Neural cell (in vitro differentiated cells): ENCODE results near the gene CTU1. TPM values are rescaled to one million over a fixed set of nuclear protein-coding genes. Genes with fewer than 3 reads are reported as not detected.

ENCODE experiments used
- H2AFZ ChIP-seq: fragments of 200-600, 300-800 bp; sonication (generic), shearing (Covaris generic); 2 replicates; pipeline ENCODE4 v1.6.0; 2014; ENCODE audit warnings: low read depth, mild to moderate bottlenecking, antibody characterized with exemption, low read length, moderate library complexity
- H3F3A ChIP-seq: fragments of 200-600 bp; shearing (Covaris generic); 2 replicates; pipeline ENCODE4 v1.6.1; 2016; ENCODE audit warnings: mild to moderate bottlenecking, moderate library complexity, mixed read lengths, antibody characterized with exemption, low read length; ENCODE audit not compliant: insufficient read depth, poor library complexity, severe bottlenecking
- H3K27ac ChIP-seq: fragments of 200-600, 300-800 bp; sonication (generic), shearing (Covaris generic); 2 replicates; pipeline ENCODE4 v1.5.1; 2014; ENCODE audit warnings: mild to moderate bottlenecking, low read length, moderate library complexity
- H3K27me3 ChIP-seq: fragments of 300-800, 200-600 bp; sonication (generic), shearing (Covaris generic); 2 replicates; pipeline ENCODE4 v1.6.0; 2014; ENCODE audit warnings: mild to moderate bottlenecking, low read depth, low read length, moderate library complexity; ENCODE audit not compliant: insufficient read depth
- H3K36me3 ChIP-seq: fragments of 300-800, 200-600 bp; sonication (generic), shearing (Covaris generic); 2 replicates; pipeline ENCODE4 v1.5.1; 2014; ENCODE audit warnings: mild to moderate bottlenecking, antibody characterized with exemption, low read length, moderate library complexity; ENCODE audit not compliant: insufficient read depth
- H3K4me2 ChIP-seq: fragments of 300-800, 200-600 bp; sonication (generic), shearing (Covaris generic); 2 replicates; pipeline ENCODE4 v1.6.0; 2014; ENCODE audit warnings: mild to moderate bottlenecking, low read length
- H3K4me3 ChIP-seq: fragments of 300-800, 200-600 bp; sonication (generic), shearing (Covaris generic); 2 replicates; pipeline ENCODE4 v1.5.1; 2014; ENCODE audit warnings: mild to moderate bottlenecking, low read length, moderate library complexity
- H3K79me2 ChIP-seq: fragments of 200-600 bp; shearing (Covaris generic); replicated peaks from 2 replicates; pipeline ENCODE4 v1.6.0; 2014; ENCODE audit warnings: mild to moderate bottlenecking, low read length, moderate library complexity; ENCODE audit not compliant: insufficient read depth
- H3K9ac ChIP-seq: fragments of 300-800, 200-600 bp; sonication (generic), shearing (Covaris generic); 2 replicates; pipeline ENCODE4 v1.6.1; 2016; ENCODE audit warnings: mild to moderate bottlenecking, low read length, mixed read lengths
- H3K9me2 ChIP-seq: fragments of 200-600 bp; shearing (Covaris generic); 2 replicates; pipeline ENCODE4 v1.6.1; 2016; ENCODE audit warnings: mild to moderate bottlenecking, low read length, mixed read lengths; ENCODE audit not compliant: insufficient read depth
- H3K9me3 ChIP-seq: fragments of 200-600, 300-800 bp; sonication (generic), shearing (Covaris generic); 2 replicates; pipeline ENCODE4 v1.6.1; 2016; ENCODE audit warnings: mild to moderate bottlenecking, mixed run types, low read length, moderate library complexity, mixed read lengths
- H4K20me1 ChIP-seq: fragments of 200-600 bp; shearing (Covaris generic); 2 replicates; pipeline ENCODE4 v1.6.1; 2016; ENCODE audit warnings: mild to moderate bottlenecking, mixed run types; ENCODE audit not compliant: insufficient read depth
- CTCF ChIP-seq: fragments of 450-650 bp; IDR thresholded peaks from 2 replicates; pipeline ENCODE4 v1.5.1; 2014; ENCODE audit warnings: antibody characterized with exemption, mild to moderate bottlenecking, moderate library complexity; ENCODE audit not compliant: poor library complexity, severe bottlenecking
- EP300 ChIP-seq: fragments of 450-650 bp; conservative IDR thresholded peaks from 2 replicates; pipeline ENCODE4 v1.6.1; 2014; ENCODE audit warnings: antibody characterized with exemption, mild to moderate bottlenecking, moderate library complexity; ENCODE audit not compliant: poor library complexity, severe bottlenecking
- EZH2 ChIP-seq: fragments of 200-600, 300-800 bp; shearing (Covaris generic), sonication (generic); IDR thresholded peaks from 2 replicates; pipeline ENCODE4 v1.6.1; 2014; ENCODE audit warnings: antibody characterized with exemption, low read length, borderline replicate concordance, mild to moderate bottlenecking; ENCODE audit not compliant: insufficient read depth, poor library complexity, severe bottlenecking
- MXI1 ChIP-seq: fragments of 450-650 bp; conservative IDR thresholded peaks from 2 replicates; pipeline ENCODE4 v1.6.1; 2014; ENCODE audit warnings: antibody characterized with exemption, mild to moderate bottlenecking; ENCODE audit not compliant: poor library complexity, severe bottlenecking
- POLR2AphosphoS5 ChIP-seq: IDR thresholded peaks from 2 replicates; pipeline ENCODE4 v1.6.1; 2012
- RAD21 ChIP-seq: fragments of 450-650 bp; conservative IDR thresholded peaks from 2 replicates; pipeline ENCODE4 v1.6.1; 2014; ENCODE audit warnings: antibody characterized with exemption, mild to moderate bottlenecking, moderate library complexity
- REST ChIP-seq: IDR thresholded peaks from 2 replicates; pipeline ENCODE4 v1.6.1; 2012; ENCODE audit warnings: borderline replicate concordance
- SMC3 ChIP-seq: fragments of 450-650 bp; conservative IDR thresholded peaks from 2 replicates; pipeline ENCODE4 v1.6.1; 2014; ENCODE audit warnings: antibody characterized with exemption, mild to moderate bottlenecking, moderate library complexity; ENCODE audit not compliant: poor library complexity
- TAF1 ChIP-seq: IDR thresholded peaks from 2 replicates; pipeline ENCODE4 v1.6.1; 2012; ENCODE audit warnings: low read depth
- polyA plus RNA-seq: library from polyadenylated mRNA; depleted of rRNA; stranded (reverse); fragments of >200 nt; gene quantifications from 2 replicates; pipeline ENCODE4 v1.2.3, GENCODE V29; 2014

CTU1 gene
- polyA plus RNA-seq, 1 donor from 2014 or later, result 12.6 TPM

- no peak overlapping the region for H2AFZ ChIP-seq
- no peak overlapping the region for H3K9ac ChIP-seq
- H3K27ac ChIP-seq, result no peak overlapping the region
- no peaks in the 10 kb centered on the region for H3K9me2 ChIP-seq
- no peaks in the 10 kb centered on the region for H3F3A ChIP-seq
- no peaks in the 10 kb centered on the region for H3K79me2 ChIP-seq
- H3K36me3 ChIP-seq, result no peaks in the 10 kb centered on the region
- H3K27me3 ChIP-seq, result no peaks in the 10 kb centered on the region
- H4K20me1 ChIP-seq, result no peaks in the 10 kb centered on the region
- peaks cover 7% of the 10 kb centered on the region for H3K9me3 ChIP-seq
- H3K4me3 ChIP-seq, result no peak overlapping the region
- no peak overlapping the region for H3K4me2 ChIP-seq
- no peak for TF ChIP-seq SMC3
- no peak for TF ChIP-seq POLR2AphosphoS5
- no peak for TF ChIP-seq EP300
- TF ChIP-seq RAD21, result no peak
- no peak for TF ChIP-seq EZH2
- no peak for TF ChIP-seq CTCF
- no peak for TF ChIP-seq TAF1
Measured at GRCh38 chr19:51075998-51076397, 32.2 kb downstream of the CTU1 start.

- Histone ChIP-seq H2AFZ (no peak overlapping the region), H3K27ac (no peak overlapping the region), H3K36me3 (no peaks in the 10 kb centered on the region), H3K9me2 (no peaks in the 10 kb centered on the region), H3K27me3 (peaks cover under 1% of the 10 kb centered on the region), H3K4me2 (no peak overlapping the region), H4K20me1 (no peaks in the 10 kb centered on the region), H3K79me2 (no peaks in the 10 kb centered on the region), H3K9me3 (peaks cover 7% of the 10 kb centered on the region), H3K4me3 (no peak overlapping the region), H3K9ac (no peak overlapping the region), H3F3A (no peaks in the 10 kb centered on the region)
- TF ChIP-seq EZH2, result no peak
- TF ChIP-seq SMC3, result no peak
- TF ChIP-seq POLR2AphosphoS5, result no peak
- TF ChIP-seq MXI1, result no peak
- TF ChIP-seq EP300, result no peak
- no peak for TF ChIP-seq TAF1
- no peak for TF ChIP-seq REST
- TF ChIP-seq RAD21, result no peak
- TF ChIP-seq CTCF, result no peak
Measured at GRCh38 chr19:51071095-51071405, 37.2 kb downstream of the CTU1 start.
